Measurements from ENCODE around the gene MALT1. TPM values are rescaled to one million over a fixed set of nuclear protein-coding genes. Genes with fewer than 3 reads are reported as not detected.
"Not testable (repeated sequence)": the region's sequence is repeated elsewhere in the genome, so short reads cannot be mapped to it uniquely, and the experiment has no call there.

MALT1 gene
- total RNA-seq, 1 donor from 2014 or later, result 14.1 TPM

DNA sequence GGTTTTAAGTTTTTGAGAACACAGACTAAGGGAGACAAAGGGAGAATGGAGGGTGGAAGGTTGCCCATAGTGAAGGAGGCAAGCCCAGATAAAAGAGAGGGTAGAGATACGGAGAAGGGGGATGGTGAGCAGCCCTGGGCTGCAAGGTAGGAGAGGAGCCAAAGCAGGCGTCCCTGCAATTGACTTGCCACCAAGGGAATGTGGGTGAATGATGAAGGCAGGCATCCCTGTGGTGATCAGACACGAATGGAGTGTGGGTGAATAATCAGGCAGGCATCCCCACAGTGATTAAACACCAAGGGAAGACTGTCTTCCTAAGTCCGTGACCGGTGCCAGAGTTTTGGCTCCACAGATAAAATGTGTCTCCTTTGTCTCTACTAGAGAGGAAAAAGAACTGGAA is 25.9 kb upstream of the MALT1 start:
- no peak for DNase-seq (ENCODE audit: low spot score, unreplicated experiment)
- Mint-ChIP-seq H3K4me1 (ENCODE audit: low read depth) (no peaks in the 10 kb centered on the region), H3K9me3 (ENCODE audit: low read depth) (no peaks in the 10 kb centered on the region), H3K27me3 (peaks cover 4% of the 10 kb centered on the region), H3K4me3 (ENCODE audit: low read depth) (no peak overlapping the region), H3K36me3 (ENCODE audit: insufficient read depth) (no peaks in the 10 kb centered on the region), H3K27ac (no peak overlapping the region)
- TF ChIP-seq, protein P1, sequence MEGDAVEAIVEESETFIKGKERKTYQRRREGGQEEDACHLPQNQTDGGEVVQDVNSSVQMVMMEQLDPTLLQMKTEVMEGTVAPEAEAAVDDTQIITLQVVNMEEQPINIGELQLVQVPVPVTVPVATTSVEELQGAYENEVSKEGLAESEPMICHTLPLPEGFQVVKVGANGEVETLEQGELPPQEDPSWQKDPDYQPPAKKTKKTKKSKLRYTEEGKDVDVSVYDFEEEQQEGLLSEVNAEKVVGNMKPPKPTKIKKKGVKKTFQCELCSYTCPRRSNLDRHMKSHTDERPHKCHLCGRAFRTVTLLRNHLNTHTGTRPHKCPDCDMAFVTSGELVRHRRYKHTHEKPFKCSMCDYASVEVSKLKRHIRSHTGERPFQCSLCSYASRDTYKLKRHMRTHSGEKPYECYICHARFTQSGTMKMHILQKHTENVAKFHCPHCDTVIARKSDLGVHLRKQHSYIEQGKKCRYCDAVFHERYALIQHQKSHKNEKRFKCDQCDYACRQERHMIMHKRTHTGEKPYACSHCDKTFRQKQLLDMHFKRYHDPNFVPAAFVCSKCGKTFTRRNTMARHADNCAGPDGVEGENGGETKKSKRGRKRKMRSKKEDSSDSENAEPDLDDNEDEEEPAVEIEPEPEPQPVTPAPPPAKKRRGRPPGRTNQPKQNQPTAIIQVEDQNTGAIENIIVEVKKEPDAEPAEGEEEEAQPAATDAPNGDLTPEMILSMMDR (IDR thresholded peaks at IDR 0.05; ENCODE audit: unreplicated experiment), result no peak

DNA sequence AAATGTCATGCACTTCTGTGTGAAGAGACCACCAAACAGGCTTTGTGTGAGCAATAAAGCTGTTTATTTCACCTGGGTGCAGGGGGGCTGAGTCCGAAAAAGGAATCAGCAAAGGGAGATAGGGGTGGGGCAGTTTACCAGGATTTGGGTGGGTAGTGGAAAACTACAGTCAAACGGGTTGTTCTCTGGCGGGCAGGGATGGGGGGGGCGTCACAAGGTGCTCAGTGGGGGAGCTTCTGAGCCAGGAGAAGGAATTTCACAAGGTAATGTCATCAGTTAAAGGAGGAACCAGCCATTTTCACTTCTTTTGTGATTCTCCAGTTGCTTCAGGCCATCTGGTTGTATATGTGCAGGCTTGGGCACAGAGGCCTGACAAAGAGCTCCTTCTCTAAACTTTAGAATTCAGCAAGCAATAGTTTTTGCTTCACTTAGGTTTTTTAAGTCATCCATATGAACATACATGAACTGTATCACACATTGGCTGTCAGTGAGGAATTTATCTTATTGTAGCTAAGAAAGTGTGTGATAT is 24.9 kb upstream of the MALT1 start:
- Mint-ChIP-seq H3K4me1 (ENCODE audit: low read depth) (no peaks in the 10 kb centered on the region), H3K27me3 (peaks cover 4% of the 10 kb centered on the region), H3K36me3 (ENCODE audit: insufficient read depth) (no peaks in the 10 kb centered on the region), H3K27ac (no peak overlapping the region), H3K4me3 (ENCODE audit: low read depth) (no peak overlapping the region), H3K9me3 (ENCODE audit: low read depth) (no peaks in the 10 kb centered on the region)
- TF ChIP-seq, protein P1 (IDR thresholded peaks at IDR 0.05; ENCODE audit: unreplicated experiment), result no peak
- DNase-seq (ENCODE audit: low spot score, unreplicated experiment), result no peak

DNA sequence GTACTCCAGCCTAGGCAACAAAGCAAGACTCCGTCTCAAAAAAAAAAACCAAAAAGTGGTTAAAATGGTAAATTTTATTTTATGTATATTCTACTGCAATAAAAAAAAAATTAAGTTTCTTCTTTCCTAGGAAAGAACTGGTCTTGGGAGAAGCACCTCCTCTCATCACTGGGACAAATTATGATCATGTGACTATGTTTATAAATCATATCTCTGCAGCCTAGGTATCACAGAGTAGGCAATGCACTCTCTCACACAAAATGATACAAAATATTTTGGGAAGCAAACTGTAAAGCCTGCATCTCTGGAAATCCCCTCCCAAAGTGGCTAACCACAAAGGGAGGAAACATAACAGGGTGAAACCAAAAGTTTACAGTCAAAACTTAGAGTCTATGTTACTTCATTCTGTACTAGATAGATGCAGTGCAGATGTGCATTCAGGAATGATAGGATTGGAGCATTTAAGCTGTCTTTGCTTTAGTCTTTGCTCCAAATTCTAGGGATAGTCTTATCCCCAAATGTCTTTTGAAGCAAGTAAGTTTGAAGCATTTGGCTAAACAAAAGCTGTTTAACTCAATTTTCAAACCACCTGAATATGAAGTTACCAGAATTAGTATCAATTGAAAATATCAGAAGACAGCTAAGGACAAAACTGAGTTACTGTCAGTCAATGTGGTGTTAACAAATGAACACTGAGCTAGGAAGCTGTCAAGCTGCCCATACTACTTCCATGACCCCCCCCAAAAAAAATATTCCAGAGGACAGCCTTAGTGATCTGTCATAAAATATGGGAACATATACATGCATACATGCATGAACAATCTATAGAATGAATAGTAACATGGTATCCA is 21.1 kb upstream of the MALT1 start:
- DNase-seq (ENCODE audit: low spot score, unreplicated experiment), result no peak
- no peaks in the 10 kb centered on the region for H3K4me1 Mint-ChIP-seq (ENCODE audit: low read depth)
- H3K4me3 Mint-ChIP-seq (ENCODE audit: low read depth), result no peak overlapping the region
- H3K9me3 Mint-ChIP-seq (ENCODE audit: low read depth), result peaks cover 6% of the 10 kb centered on the region
- H3K27me3 Mint-ChIP-seq, result peaks cover 4% of the 10 kb centered on the region
- H3K27ac Mint-ChIP-seq, result no peak overlapping the region
- H3K36me3 Mint-ChIP-seq (ENCODE audit: insufficient read depth), result no peaks in the 10 kb centered on the region
- TF ChIP-seq, protein P1 (IDR thresholded peaks at IDR 0.05; ENCODE audit: unreplicated experiment), result no peak

GRCh38 chr18:58650830-58651229 is 20.4 kb upstream of the MALT1 start:
- not testable (repeated sequence) for H3K4me1 Mint-ChIP-seq (ENCODE audit: low read depth); DNase-seq (ENCODE audit: low spot score, unreplicated experiment); H3K36me3 Mint-ChIP-seq (ENCODE audit: insufficient read depth); H3K4me3 Mint-ChIP-seq (ENCODE audit: low read depth); H3K27ac Mint-ChIP-seq; H3K27me3 Mint-ChIP-seq; H3K9me3 Mint-ChIP-seq (ENCODE audit: low read depth)

DNA sequence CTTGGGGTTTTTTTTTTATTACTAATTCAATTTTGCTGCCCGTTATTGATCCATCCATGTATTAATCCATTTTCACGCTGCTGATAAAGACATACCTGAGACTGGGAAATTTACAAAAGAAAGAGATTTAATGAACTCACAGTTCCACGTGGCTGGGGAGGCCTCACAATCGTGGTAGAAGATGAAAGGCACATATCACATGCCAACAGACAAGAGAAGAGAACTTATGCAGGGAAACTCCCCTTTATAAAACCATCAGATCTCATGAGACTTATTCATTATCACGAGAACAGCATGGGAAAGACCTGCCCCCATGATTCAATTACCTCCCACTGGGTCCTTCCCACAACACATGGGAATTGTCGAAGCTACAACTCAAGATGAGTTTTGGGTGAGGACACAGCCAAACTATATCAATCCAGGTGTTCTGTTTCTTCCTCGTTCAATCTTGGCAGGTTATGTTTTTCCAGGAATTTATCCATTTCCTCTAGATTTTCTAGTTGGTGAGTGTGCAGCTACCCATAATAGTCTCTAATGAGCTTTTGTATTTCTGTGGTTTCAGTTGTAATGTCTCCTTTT is 18.0 kb upstream of the MALT1 start:
- H3K27ac Mint-ChIP-seq; H3K4me3 Mint-ChIP-seq (ENCODE audit: low read depth); H3K36me3 Mint-ChIP-seq (ENCODE audit: insufficient read depth); H3K27me3 Mint-ChIP-seq; H3K4me1 Mint-ChIP-seq (ENCODE audit: low read depth); DNase-seq (ENCODE audit: low spot score, unreplicated experiment); H3K9me3 Mint-ChIP-seq (ENCODE audit: low read depth): not testable (repeated sequence)

GRCh38 chr18:58653814-58654509 is 17.3 kb upstream of the MALT1 start:
- Mint-ChIP-seq H3K4me1 (ENCODE audit: low read depth) (no peaks in the 10 kb centered on the region), H3K27ac (no peak overlapping the region)

More at GRCh38 chr18:58653814-58654509, 17.3 kb upstream of the MALT1 start:
- H3K36me3 Mint-ChIP-seq (ENCODE audit: insufficient read depth), result no peaks in the 10 kb centered on the region
- H3K9me3 Mint-ChIP-seq (ENCODE audit: low read depth), result peaks cover 6% of the 10 kb centered on the region
- no peak overlapping the region for H3K4me3 Mint-ChIP-seq (ENCODE audit: low read depth)
- DNase-seq (ENCODE audit: low spot score, unreplicated experiment), result no peak
- no peaks in the 10 kb centered on the region for H3K27me3 Mint-ChIP-seq
- TF ChIP-seq, protein P1 (IDR thresholded peaks at IDR 0.05; ENCODE audit: unreplicated experiment), result no peak
